Effector CD4-positive, alpha-beta T cell (primary cell): Measurements from ENCODE around the gene NIPBL.
"Not testable (repeated sequence)": the region's sequence is repeated elsewhere in the genome, so short reads cannot be mapped to it uniquely, and the experiment has no call there.

Source experiments
- DNase-seq: peaks from one replicate; pipeline ENCODE4 v3.0.0-alpha.2; 2020
- total RNA-seq: gene quantifications from one replicate; lab custom pipeline; 2026; lab: John Stamatoyannopoulos, UW

NIPBL gene
- total RNA-seq = 268 reads per million, percentile 95 among the genes with 10 or more reads in this experiment

- peak; percentile 86 for DNase-seq
These were observed at the start of gene NIPBL for GRCh38 chr5:36876299-36876964. NIPBL (plus strand) TSS chr5:36876769; CDS start chr5:36953697, 76,928 bp downstream.

- DNase-seq = no peak
These were observed 44.3 kb upstream of the NIPBL start for GRCh38 chr5:36832274-36832673.

- no peak for DNase-seq
These were observed 39.7 kb upstream of the NIPBL start for GRCh38 chr5:36836831-36837230.

- DNase-seq = no peak
These were observed 36.8 kb upstream of the NIPBL start for GRCh38 chr5:36839489-36840476.

GRCh38 chr5:36841677-36842076, 34.9 kb upstream of the NIPBL start:
- no peak for DNase-seq

- DNase-seq = no peak
These were observed 34.5 kb upstream of the NIPBL start for GRCh38 chr5:36842087-36842486.

GRCh38 chr5:36844305-36844704, 32.3 kb upstream of the NIPBL start:
- DNase-seq = no peak

- DNase-seq = not testable (repeated sequence)
These were observed 28.0 kb upstream of the NIPBL start for GRCh38 chr5:36848545-36848944.

- not testable (repeated sequence) for DNase-seq
These were observed 23.7 kb upstream of the NIPBL start for GRCh38 chr5:36852903-36853302.

- no peak for DNase-seq
These were observed 22.0 kb upstream of the NIPBL start for GRCh38 chr5:36854402-36855140.

- DNase-seq = no peak
These were observed 21.5 kb upstream of the NIPBL start for GRCh38 chr5:36855141-36855495.

GRCh38 chr5:36861871-36862270, 14.7 kb upstream of the NIPBL start:
- DNase-seq = no peak

- DNase-seq = no peak
These were observed 6.0 kb upstream of the NIPBL start for GRCh38 chr5:36870399-36871040.

- DNase-seq = no peak
These were observed 2.1 kb upstream of the NIPBL start for GRCh38 chr5:36874465-36874864.

- peak; percentile 46 for DNase-seq
These were observed 1.3 kb upstream of the NIPBL start for GRCh38 chr5:36875051-36875789.

- DNase-seq = peak; percentile 69
These were observed 725 bp upstream of the NIPBL start for GRCh38 chr5:36875790-36876298.

GRCh38 chr5:36876965-36877666, 547 bp downstream of the NIPBL start:
- DNase-seq = peak; percentile 55

GRCh38 chr5:36877667-36878391, 1.3 kb downstream of the NIPBL start:
- DNase-seq = no peak

- DNase-seq = no peak
These were observed 2.0 kb downstream of the NIPBL start for GRCh38 chr5:36878392-36879082.
